Measurements from ENCODE around the gene AMY2B.
"Not testable (repeated sequence)": the region's sequence is repeated elsewhere in the genome, so short reads cannot be mapped to it uniquely, and the experiment has no call there.

Gene AMY2B

GRCh38 chr1:103571289-103571688 is at the start of gene AMY2B:
TSS of gene AMY2B (plus strand) at chr1:103571589. CDS start at chr1:103571603, 14 bp downstream.
- not testable (repeated sequence) for H3K27ac ChIP-seq

- no peak overlapping the region for H3K27ac ChIP-seq
- TF ChIP-seq CTCF (conservative IDR thresholded peaks at IDR 0.05), result no peak
Observed at GRCh38 chr1:103523346-103523745, 48.0 kb upstream of the AMY2B start.

GRCh38 chr1:103525114-103525606 is 46.2 kb upstream of the AMY2B start:
- no peak for TF ChIP-seq CTCF (conservative IDR thresholded peaks at IDR 0.05)
- peak overlapping the region; percentile 88; the same call in 1 of the 2 replicates for H3K27ac ChIP-seq

GRCh38 chr1:103525607-103526507 is 45.5 kb upstream of the AMY2B start, which contains the start of gene RNPC3:
TSS of gene RNPC3 (plus strand) at chr1:103525699. CDS start at chr1:103526071, 372 bp downstream.
- 0 out of 2 replicates have a peak, but pooled peaks have one; percentile 8 for TF ChIP-seq CTCF (conservative IDR thresholded peaks at IDR 0.05)
- H3K27ac ChIP-seq, result peak within 1 kb of the TSS; percentile 88

- TF ChIP-seq CTCF (conservative IDR thresholded peaks at IDR 0.05), result no peak
- H3K27ac ChIP-seq, result no peak overlapping the region
Observed at GRCh38 chr1:103527331-103527730, 44.1 kb upstream of the AMY2B start.

GRCh38 chr1:103529746-103530145 is 41.6 kb upstream of the AMY2B start:
- TF ChIP-seq CTCF (conservative IDR thresholded peaks at IDR 0.05), result no peak
- H3K27ac ChIP-seq, result no peak overlapping the region

GRCh38 chr1:103538226-103538625 is 33.2 kb upstream of the AMY2B start:
- H3K27ac ChIP-seq, result no peak overlapping the region
- no peak for TF ChIP-seq CTCF (conservative IDR thresholded peaks at IDR 0.05)

GRCh38 chr1:103541431-103541830 is 30.0 kb upstream of the AMY2B start:
- no peak overlapping the region for H3K27ac ChIP-seq
- TF ChIP-seq CTCF (conservative IDR thresholded peaks at IDR 0.05), result no peak
